ENCODE data around the gene TOX3. TPM values are rescaled to one million over a fixed set of nuclear protein-coding genes. Genes with fewer than 3 reads are reported as not detected.

The TOX3 gene
- total and polyA plus RNA-seq, 2 of the 8 experiments (the other 6 are each of a cell fraction or from before 2014, with no cell fraction given) = 16.7 to 31.2 TPM

DNA sequence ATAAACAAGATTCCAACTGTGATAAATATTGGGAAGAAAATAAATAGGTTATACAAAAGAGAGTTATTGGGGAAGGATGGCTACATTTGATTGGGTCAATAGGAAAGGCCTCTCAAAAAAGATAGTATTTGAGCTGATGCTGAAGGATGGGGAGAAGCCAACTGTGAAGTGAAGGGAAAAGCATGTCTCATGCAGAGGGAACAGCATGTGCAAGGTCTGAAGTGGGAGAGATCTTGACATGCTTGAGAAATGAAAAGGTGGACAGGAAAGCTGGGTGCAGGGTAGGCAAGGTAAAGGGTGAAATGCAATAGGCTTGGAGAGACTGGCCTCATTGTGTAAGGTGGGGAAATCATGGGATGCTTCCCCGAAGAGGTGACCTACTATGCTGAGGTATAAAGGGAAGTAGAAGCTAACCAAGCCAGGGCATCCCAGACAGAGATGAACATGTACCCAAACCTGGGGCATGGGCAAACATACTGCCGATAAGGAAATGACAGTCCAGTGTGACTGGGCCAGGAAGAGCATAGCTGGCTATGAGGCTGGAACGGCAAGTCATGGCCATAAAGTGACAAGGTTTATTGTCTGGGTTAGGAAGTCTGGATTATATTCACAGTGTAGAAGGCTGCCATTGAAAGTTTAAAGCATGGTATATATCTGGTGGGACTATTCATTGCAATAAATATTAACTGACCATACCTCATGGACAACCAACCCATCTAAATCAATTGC lies 91.2 kb downstream of the TOX3 start (continued):
- TF ChIP-seq, protein P1, sequence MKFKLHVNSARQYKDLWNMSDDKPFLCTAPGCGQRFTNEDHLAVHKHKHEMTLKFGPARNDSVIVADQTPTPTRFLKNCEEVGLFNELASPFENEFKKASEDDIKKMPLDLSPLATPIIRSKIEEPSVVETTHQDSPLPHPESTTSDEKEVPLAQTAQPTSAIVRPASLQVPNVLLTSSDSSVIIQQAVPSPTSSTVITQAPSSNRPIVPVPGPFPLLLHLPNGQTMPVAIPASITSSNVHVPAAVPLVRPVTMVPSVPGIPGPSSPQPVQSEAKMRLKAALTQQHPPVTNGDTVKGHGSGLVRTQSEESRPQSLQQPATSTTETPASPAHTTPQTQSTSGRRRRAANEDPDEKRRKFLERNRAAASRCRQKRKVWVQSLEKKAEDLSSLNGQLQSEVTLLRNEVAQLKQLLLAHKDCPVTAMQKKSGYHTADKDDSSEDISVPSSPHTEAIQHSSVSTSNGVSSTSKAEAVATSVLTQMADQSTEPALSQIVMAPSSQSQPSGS (IDR thresholded peaks at IDR 0.05; ENCODE audit: low read length) = no peak
- TF ChIP-seq POU5F1 (IDR thresholded peaks at IDR 0.05; ENCODE audit: low read depth, low read length) (no peak), ZNF274 (IDR thresholded peaks at IDR 0.05; ENCODE audit: borderline replicate concordance, extremely low read depth, low read length) (no peak)

Data from H1 (cell line).